HepG2 (cell line): Measurements from ENCODE around the gene RBBP8. TPM values are rescaled to one million over a fixed set of nuclear protein-coding genes. Genes with fewer than 3 reads are reported as not detected.

Experiments used
- ATAC-seq: fragments of 200-7000 bp; cut with Tn5 transposase; 3 replicates; pipeline ENCODE4 v1.9.1; 2020; ENCODE audit warnings: mild to moderate bottlenecking, moderate library complexity
- BruUV-seq: library from RNA; stranded (reverse); fragments of 400-500 nt; replicated peaks from 2 replicates; lab custom pipeline; 2021; lab: Mats Ljungman, UMichigan
- CTCF ChIA-PET: fragments of 300-600 bp; formaldehyde crosslinking; extraction: SDS; loops from one replicate; lab custom pipeline; 2021; ENCODE audit warnings: low total read pairs, inconsistent platforms, low intra/inter-chr PET ratio; lab: Yijun Ruan, JAX
- POLR2A ChIA-PET: fragments of 350-600 bp; sonication (Branson Sonifier 250); formaldehyde crosslinking; loops from one replicate; lab custom pipeline; 2020; ENCODE audit warnings: antibody characterized with exemption, inconsistent platforms; lab: Yijun Ruan, JAX
- DNase-seq: peaks from one replicate; pipeline ENCODE4 v3.0.0-alpha.2; 2015; ENCODE audit warnings: low spot score
- FAIRE-seq: peaks from 3 replicates; lab custom pipeline; 2011; peaks lifted over from hg19 to GRCh38; lab: Jason Lieb, UNC
- H2AFZ ChIP-seq: one replicate; pipeline ENCODE4 v1.6.1; 2011; ENCODE audit warnings: low read length, inconsistent platforms
- H3K27ac ChIP-seq: fragments of 300-600 bp; 3 replicates; pipeline ENCODE4 v1.8.0; 2011; ENCODE audit warnings: mixed run types, mild to moderate bottlenecking, mixed read lengths, low read length, inconsistent platforms; ENCODE audit not compliant: insufficient read depth; ENCODE audit errors: extremely low read length
- H3K27me3 ChIP-seq, 2 experiments: fragments of 200-600 bp in 1 of 2; 2 replicates in 1 of 2; 3 replicates in 1 of 2; pipeline versions ENCODE4 v1.6.0 to v1.8.0; 2011; ENCODE audit warnings: low read length in 2 of 2, mild to moderate bottlenecking in 2 of 2, moderate library complexity in 2 of 2, inconsistent platforms in 1 of 2; ENCODE audit not compliant: insufficient read depth in 2 of 2, control insufficient read depth in 1 of 2
- H3K36me3 ChIP-seq, 2 experiments: fragments of 200-600 bp in 1 of 2; replicated peaks in 1 of 2; 2 replicates in 1 of 2; 3 replicates in 1 of 2; pipeline versions ENCODE4 v1.5.1 to v1.8.0; 2011; ENCODE audit warnings: low read length in 2 of 2, inconsistent platforms in 1 of 2; ENCODE audit not compliant: insufficient read depth in 2 of 2, control insufficient read depth in 1 of 2
- H3K4me1 ChIP-seq: 2 replicates; pipeline ENCODE4 v1.5.1; 2012; ENCODE audit warnings: low read length, inconsistent platforms; ENCODE audit not compliant: insufficient read depth
- H3K4me2 ChIP-seq: 2 replicates; pipeline ENCODE4 v1.6.0; 2011; ENCODE audit warnings: low read depth, low read length, inconsistent platforms
- H3K4me3 ChIP-seq, 3 experiments: fragments of 200-600 bp in 1 of 3; sonication (generic), shearing (Covaris generic) in 1 of 3; replicated peaks in 1 of 3; 2 replicates each; pipeline ENCODE4 v1.5.1; 2011 to 2016; ENCODE audit warnings: low read length in 3 of 3, inconsistent platforms in 2 of 3, low read depth in 2 of 3, mild to moderate bottlenecking in 2 of 3, control low read depth in 1 of 3, mixed read lengths in 1 of 3; ENCODE audit not compliant: insufficient read depth in 1 of 3
- H3K79me2 ChIP-seq: one replicate; pipeline ENCODE4 v1.6.1; 2011; ENCODE audit warnings: low read length, inconsistent platforms; ENCODE audit not compliant: insufficient read depth
- H3K9ac ChIP-seq: 2 replicates; pipeline ENCODE4 v1.6.0; 2011; ENCODE audit warnings: mild to moderate bottlenecking, low read depth, low read length, inconsistent platforms; ENCODE audit not compliant: insufficient read depth
- H3K9me3 ChIP-seq: 2 replicates; pipeline ENCODE4 v1.5.1; 2012; ENCODE audit warnings: mild to moderate bottlenecking, low read length
- H4K20me1 ChIP-seq: 2 replicates; pipeline ENCODE4 v1.6.0; 2011; ENCODE audit warnings: inconsistent platforms, mild to moderate bottlenecking, low read length, moderate library complexity; ENCODE audit not compliant: insufficient read depth
- ATF6 ChIP-seq: sonication (generic); formaldehyde crosslinking; conservative IDR thresholded peaks from 2 replicates; pipeline ENCODE4 v1.4.0; 2020; ENCODE audit warnings: missing genetic modification reagents
- CBX2 ChIP-seq, 2 experiments: fragments of 200-600 bp in 1 of 2; sonication (generic); formaldehyde crosslinking in 1 of 2; IDR thresholded peaks; 2 replicates each; pipeline versions ENCODE4 v1.7.0 to v1.8.1; 2018 to 2022; ENCODE audit warnings: low read depth in 2 of 2, low read length in 1 of 2, mild to moderate bottlenecking in 1 of 2, missing genetic modification reagents in 1 of 2
- IRX3 ChIP-seq: sonication (generic); formaldehyde crosslinking; IDR thresholded peaks from 2 replicates; pipeline ENCODE4 v1.8.1; 2023; ENCODE audit warnings: mild to moderate bottlenecking, low read depth, missing genetic modification reagents, borderline replicate concordance
- MTERF4 ChIP-seq: sonication (generic); formaldehyde crosslinking; IDR thresholded peaks from 2 replicates; pipeline ENCODE4 v1.8.0; 2023; ENCODE audit warnings: mild to moderate bottlenecking, missing genetic modification reagents
- NFE2L2 ChIP-seq: fragments of 150-350 bp; IDR thresholded peaks from 2 replicates; pipeline ENCODE4 v1.6.1; 2014; ENCODE audit warnings: low read length
- NKX3-1 ChIP-seq: sonication (generic); formaldehyde crosslinking; IDR thresholded peaks from 2 replicates; pipeline ENCODE4 v1.5.0; 2020; ENCODE audit warnings: missing genetic modification reagents
- TFDP2 ChIP-seq: sonication (generic); formaldehyde crosslinking; IDR thresholded peaks from 2 replicates; pipeline ENCODE4 v1.4.0; 2020; ENCODE audit warnings: missing genetic modification reagents
- ZFP1 ChIP-seq: IDR thresholded peaks from 2 replicates; pipeline ENCODE4 v1.6.1; 2016
- ZNF333 ChIP-seq: sonication (generic); formaldehyde crosslinking; IDR thresholded peaks from 2 replicates; pipeline ENCODE4 v1.4.0; 2020; ENCODE audit warnings: mild to moderate bottlenecking, missing genetic modification reagents, borderline replicate concordance
- ZNF414 ChIP-seq: sonication (generic); formaldehyde crosslinking; IDR thresholded peaks from 2 replicates; pipeline ENCODE4 v1.5.0; 2020; ENCODE audit warnings: missing genetic modification reagents
- ZNF446 ChIP-seq: sonication (generic); formaldehyde crosslinking; IDR thresholded peaks from 2 replicates; pipeline ENCODE4 v1.5.0; 2020; ENCODE audit warnings: mild to moderate bottlenecking, missing genetic modification reagents
- ZNF550 ChIP-seq: sonication (generic); formaldehyde crosslinking; IDR thresholded peaks from 2 replicates; pipeline ENCODE4 v1.4.0; 2020; ENCODE audit warnings: mild to moderate bottlenecking, missing genetic modification reagents, borderline replicate concordance
- ZNF674 ChIP-seq: sonication (generic); formaldehyde crosslinking; IDR thresholded peaks from 2 replicates; pipeline ENCODE4 v1.5.0; 2020; ENCODE audit warnings: low read depth, mild to moderate bottlenecking, missing genetic modification reagents
- ZNF704 ChIP-seq: sonication (generic); formaldehyde crosslinking; IDR thresholded peaks from 2 replicates; pipeline ENCODE4 v1.8.1; 2023; ENCODE audit warnings: mild to moderate bottlenecking, inconsistent platforms, moderate library complexity, missing genetic modification reagents, borderline replicate concordance
- WGBS: methylation state at CpG from one replicate; pipeline ENCODE4 v1.1.6; 2017; ENCODE audit warnings: low lambda C conversion rate; 5-methylcytosine and 5-hydroxymethylcytosine counted together
- in situ Hi-C: cut with HindIII; loops from 2 replicates; pipeline ENCODE4 v1.10.0; 2017; ENCODE audit warnings: low pct_unique_long_range_greater_than_20kb; ENCODE audit not compliant: extremely low pct_ligation_motif_present
- intact Hi-C: fragments of 100-400 bp; cut with micrococcal nuclease; formaldehyde crosslinking; loops from one replicate; pipeline ENCODE4 v1.10.0; 2022; ENCODE audit not compliant: unreplicated experiment
- polyA plus RNA-seq, 8 experiments: library from polyadenylated mRNA; depleted of rRNA in 3 of 8; stranded (reverse) in 7 of 8; unstranded in 1 of 8; fragments of >200 nt; fragmentation: Illumina TruSeq in 4 of 8; extraction: Trizol in 4 of 8; gene quantifications; 2 replicates each; pipeline versions ENCODE4 v1.2.1 to v1.2.3, GENCODE V29; 2011 to 2016; ENCODE audit warnings: low read depth in 4 of 8, missing spikeins in 1 of 8, mixed read lengths in 1 of 8; ENCODE audit not compliant: insufficient read depth in 1 of 8
- total RNA-seq, 5 experiments: library from RNA; depleted of rRNA; stranded (reverse); fragments of >200 nt; fragmentation: Illumina TruSeq; extraction: Trizol; gene quantifications; 2 replicates each; pipeline ENCODE4 v1.2.3, GENCODE V29; 2016; ENCODE audit warnings: low read depth in 1 of 5

RBBP8 gene
- total and polyA plus RNA-seq, 2 of the 13 experiments (the other 11 are each of a cell fraction or from before 2014, with no cell fraction given), result 14.2 to 47.4 TPM

- Histone ChIP-seq H3K4me2 (no peak overlapping the region), H2AFZ (no peak overlapping the region), H3K27ac (no peak overlapping the region)
- no peak for ATAC-seq
- CTCF ChIA-PET, result no interaction called here
- no peak for TF ChIP-seq ZNF333 (CRISPR knock-in tag)
- TF ChIP-seq CBX2 (IDR thresholded peaks at IDR 0.05; ENCODE audit: low read depth, low read length), result no peak
- TF ChIP-seq CBX2 (CRISPR knock-in tag; IDR thresholded peaks at IDR 0.05; ENCODE audit: low read depth), result no peak
- no peak for TF ChIP-seq NFE2L2
- no peak for TF ChIP-seq MTERF4 (CRISPR knock-in tag)
- no peak for TF ChIP-seq ATF6 (CRISPR knock-in tag)
- TF ChIP-seq ZNF704 (CRISPR knock-in tag), result no peak
- TF ChIP-seq ZNF414, result no peak
- TF ChIP-seq TFDP2 (CRISPR knock-in tag), result no peak
- TF ChIP-seq NKX3-1 (CRISPR knock-in tag), result no peak
- no peak for TF ChIP-seq ZNF674 (CRISPR knock-in tag)
- no peak for TF ChIP-seq IRX3 (CRISPR knock-in tag)
- TF ChIP-seq ZNF550, result no peak
- no peak for TF ChIP-seq ZFP1
- TF ChIP-seq ZNF446 (CRISPR knock-in tag), result no peak
- TF ChIP-seq, all 625 proteins: peak for 0
- intact Hi-C loops, result no loop called here
- in situ Hi-C loops, result no loop called here
- H3K79me2 ChIP-seq, result no peaks in the 10 kb centered on the region
- no peak overlapping the region for H3K9ac ChIP-seq
- H4K20me1 ChIP-seq, result no peaks in the 10 kb centered on the region
- no TSS peak for BruUV-seq
- peaks cover 16% of the 10 kb centered on the region for H3K4me1 ChIP-seq
- WGBS, result 0% methylated on average over 1 of the region's 1 CpG
- H3K9me3 ChIP-seq, result peaks cover 6% of the 10 kb centered on the region
- POLR2A ChIA-PET, result no interaction called here
- no peaks in the 10 kb centered on the region; a peak in 1 of 5 replicates for H3K27me3 ChIP-seq
- H3K4me3 ChIP-seq, result no peak overlapping the region
- DNase-seq (no peak), FAIRE-seq (no peak)
- no peaks in the 10 kb centered on the region for H3K36me3 ChIP-seq
Observed at GRCh38 chr18:23062011-23062410, 128.9 kb downstream of the RBBP8 start.
